Caco-2 (cell line): ENCODE measurements around the gene CINP. TPM values are rescaled to one million over a fixed set of nuclear protein-coding genes. Genes with fewer than 3 reads are reported as not detected.

Source experiments
- BruUV-seq: library from RNA; stranded (reverse); fragments of 400-500 nt; replicated peaks from 2 replicates; lab custom pipeline; 2021; lab: Mats Ljungman, UMichigan
- CTCF ChIA-PET: fragments of 300-600 bp; sonication (Branson Sonifier 250); formaldehyde crosslinking; loops from one replicate; lab custom pipeline; 2022; ENCODE audit warnings: antibody characterized with exemption; lab: Charles Lee
- POLR2A ChIA-PET: fragments of 300-600 bp; sonication (Branson Sonifier 250); formaldehyde crosslinking; loops from one replicate; lab custom pipeline; 2022; ENCODE audit warnings: antibody characterized with exemption; lab: Charles Lee
- DNase-seq, 2 experiments: peaks; one replicate each; pipeline versions ENCODE4 v3.0.0 to v3.0.0-alpha.2; 2020 to 2022
- H3K27me3 ChIP-seq: replicated peaks from 2 replicates; pipeline ENCODE4 v1.6.0; 2011; ENCODE audit warnings: low read length; ENCODE audit not compliant: control insufficient read depth, insufficient read depth
- H3K36me3 ChIP-seq: 2 replicates; pipeline ENCODE4 v1.5.1; 2011; ENCODE audit warnings: low read length; ENCODE audit not compliant: control insufficient read depth, insufficient read depth
- H3K4me1 ChIP-seq: fragments of 250-450 bp; sonication (Bioruptor Pico); 2 replicates; pipeline ENCODE4 v1.5.1; 2020; ENCODE audit warnings: mild to moderate bottlenecking
- H3K4me3 ChIP-seq: 2 replicates; pipeline ENCODE4 v1.5.1; 2011; ENCODE audit warnings: low read depth, mild to moderate bottlenecking, control low read depth, low read length
- H3K9me3 ChIP-seq: fragments of 250-450 bp; sonication (Bioruptor Pico); 2 replicates; pipeline ENCODE4 v1.5.1; 2020; ENCODE audit warnings: mild to moderate bottlenecking, moderate library complexity
- H3K27ac Mint-ChIP-seq: one replicate; pipeline ENCODE4 v1.8.0; 2022; ENCODE audit warnings: mixed read lengths; ENCODE audit not compliant: unreplicated experiment
- H3K27me3 Mint-ChIP-seq: one replicate; pipeline ENCODE4 v1.8.0; 2022; ENCODE audit warnings: mixed read lengths; ENCODE audit not compliant: insufficient read depth, unreplicated experiment
- H3K36me3 Mint-ChIP-seq: one replicate; pipeline ENCODE4 v1.8.0; 2022; ENCODE audit warnings: mild to moderate bottlenecking, mixed read lengths; ENCODE audit not compliant: insufficient read depth, unreplicated experiment
- H3K4me1 Mint-ChIP-seq: one replicate; pipeline ENCODE4 v1.8.0; 2022; ENCODE audit warnings: low read depth, mixed read lengths; ENCODE audit not compliant: unreplicated experiment
- H3K4me3 Mint-ChIP-seq: one replicate; pipeline ENCODE4 v1.8.0; 2022; ENCODE audit warnings: mild to moderate bottlenecking, moderate library complexity, mixed read lengths; ENCODE audit not compliant: unreplicated experiment
- H3K9me3 Mint-ChIP-seq: one replicate; pipeline ENCODE4 v1.8.0; 2022; ENCODE audit warnings: mixed read lengths; ENCODE audit not compliant: unreplicated experiment
- CTCF ChIP-seq, 2 experiments: fragments of 200-600 bp in 1 of 2; IDR thresholded peaks; 1 replicate in 1 of 2; 2 replicates in 1 of 2; pipeline versions ENCODE4 v1.5.1 to v1.8.0; 2011 to 2022; ENCODE audit warnings: antibody characterized with exemption in 1 of 2, control low read depth in 1 of 2, inconsistent platforms in 1 of 2, low read depth in 1 of 2, low read length in 1 of 2, mild to moderate bottlenecking in 1 of 2, moderate library complexity in 1 of 2; ENCODE audit not compliant: insufficient read depth in 1 of 2, severe bottlenecking in 1 of 2, unreplicated experiment in 1 of 2
- intact Hi-C: fragments of 100-400 bp; cut with micrococcal nuclease; formaldehyde crosslinking; loops from one replicate; pipeline ENCODE4 v1.10.0; 2022; ENCODE audit not compliant: unreplicated experiment
- total RNA-seq: library from RNA; stranded (reverse); gene quantifications from 2 replicates; pipeline ENCODE4 v1.2.3, GENCODE V29; 2022

CINP gene
- total RNA-seq, 1 experiment from 2014 or later, result 38.9 TPM

- no peaks in the 10 kb centered on the region for H3K27me3 ChIP-seq
- no peaks in the 10 kb centered on the region for H3K4me1 ChIP-seq
- intact Hi-C loops, result no loop called here
- Mint-ChIP-seq H3K4me3 (no peak overlapping the region), H3K4me1 (no peaks in the 10 kb centered on the region), H3K27me3 (no peaks in the 10 kb centered on the region), H3K36me3 (peaks cover 26% of the 10 kb centered on the region), H3K27ac (no peak overlapping the region), H3K9me3 (no peaks in the 10 kb centered on the region)
- BruUV-seq, result no TSS peak
- no peak for DNase-seq
- H3K36me3 ChIP-seq, result no peaks in the 10 kb centered on the region
- ChIA-PET CTCF (interaction anchor here (1.2 kb wide), 1 partner anchor 13 kb away, joined by 5 read pairs; no protein-coding TSS in a partner anchor), POLR2A (no interaction called here)
- H3K4me3 ChIP-seq, result no peak overlapping the region
- no peak for TF ChIP-seq CTCF (IDR thresholded peaks at IDR 0.05; ENCODE audit: insufficient read depth in 1 of 2, low read depth in 1 of 2, low read length in 1 of 2, severe bottlenecking in 1 of 2, unreplicated experiment in 1 of 2)
- no peaks in the 10 kb centered on the region for H3K9me3 ChIP-seq
Observed at GRCh38 chr14:102342238-102342637, 20.5 kb downstream of the CINP start.

GRCh38 chr14:102341566-102341965 lies 21.1 kb downstream of the CINP start:
- no peak overlapping the region for H3K4me3 Mint-ChIP-seq
- CTCF ChIA-PET, result interaction anchor here (1.2 kb wide), 1 partner anchor 14 kb away, joined by 5 read pairs; no protein-coding TSS in a partner anchor
- no peak overlapping the region for H3K4me3 ChIP-seq
- no peaks in the 10 kb centered on the region for H3K4me1 ChIP-seq
- no peaks in the 10 kb centered on the region for H3K9me3 ChIP-seq
- H3K4me1 Mint-ChIP-seq, result no peaks in the 10 kb centered on the region
- intact Hi-C loops, result no loop called here
- no TSS peak for BruUV-seq
- H3K27me3 ChIP-seq, result no peaks in the 10 kb centered on the region
- TF ChIP-seq CTCF (IDR thresholded peaks at IDR 0.05; ENCODE audit: insufficient read depth in 1 of 2, low read depth in 1 of 2, low read length in 1 of 2, severe bottlenecking in 1 of 2, unreplicated experiment in 1 of 2), result no peak
- H3K36me3 ChIP-seq, result no peaks in the 10 kb centered on the region
- peaks cover 26% of the 10 kb centered on the region for H3K36me3 Mint-ChIP-seq
- H3K27me3 Mint-ChIP-seq, result no peaks in the 10 kb centered on the region
- DNase-seq, result no peak
- POLR2A ChIA-PET, result no interaction called here
- H3K27ac Mint-ChIP-seq, result no peak overlapping the region
- H3K9me3 Mint-ChIP-seq, result no peaks in the 10 kb centered on the region

GRCh38 chr14:102338724-102339123 lies 24.0 kb downstream of the CINP start:
- DNase-seq, result no peak
- POLR2A ChIA-PET, result no interaction called here
- no peaks in the 10 kb centered on the region for H3K9me3 Mint-ChIP-seq
- no peaks in the 10 kb centered on the region for H3K27me3 Mint-ChIP-seq
- TF ChIP-seq CTCF (IDR thresholded peaks at IDR 0.05; ENCODE audit: insufficient read depth in 1 of 2, low read depth in 1 of 2, low read length in 1 of 2, severe bottlenecking in 1 of 2, unreplicated experiment in 1 of 2), result no peak
- H3K27ac Mint-ChIP-seq, result no peak overlapping the region
- no TSS peak for BruUV-seq
- Histone ChIP-seq H3K9me3 (no peaks in the 10 kb centered on the region), H3K4me1 (no peaks in the 10 kb centered on the region), H3K27me3 (no peaks in the 10 kb centered on the region), H3K36me3 (no peaks in the 10 kb centered on the region), H3K4me3 (no peak overlapping the region)
- H3K4me3 Mint-ChIP-seq, result no peak overlapping the region
- intact Hi-C loops, result no loop called here
- no peaks in the 10 kb centered on the region for H3K4me1 Mint-ChIP-seq
- peaks cover 17% of the 10 kb centered on the region for H3K36me3 Mint-ChIP-seq
- CTCF ChIA-PET, result no interaction called here
